H1 (cell line): Measurements from ENCODE around the gene PACSIN1. TPM values are rescaled to one million over a fixed set of nuclear protein-coding genes. Genes with fewer than 3 reads are reported as not detected.

ENCODE experiments used
- CTCF ChIA-PET: fragments of 300-600 bp; sonication (Branson Sonifier 250); formaldehyde crosslinking; loops from one replicate; lab custom pipeline; 2021; ENCODE audit not compliant: partially characterized antibody; lab: Charles Lee
- POLR2A ChIA-PET: fragments of 300-600 bp; sonication (Branson Sonifier 250); formaldehyde crosslinking; loops from one replicate; lab custom pipeline; 2021; ENCODE audit warnings: inconsistent platforms; ENCODE audit not compliant: partially characterized antibody; lab: Charles Lee
- DNase-seq, 2 experiments: peaks; one replicate each; pipeline versions ENCODE4 v3.0.0 to v3.0.0-alpha.2; 2010 to 2022; ENCODE audit warnings: low spot score in 2 of 2, low read depth in 1 of 2, mixed read lengths in 1 of 2
- FAIRE-seq: peaks from 2 replicates; lab custom pipeline; 2011; peaks lifted over from hg19 to GRCh38; lab: Jason Lieb, UNC
- H2AFZ ChIP-seq: 2 replicates; pipeline ENCODE4 v1.8.1; 2012; ENCODE audit warnings: low read length, inconsistent platforms
- H2AK5ac ChIP-seq: 2 replicates; pipeline ENCODE4 v1.6.1; 2013; ENCODE audit warnings: low read depth, low read length
- H2BK120ac ChIP-seq: replicated peaks from 2 replicates; pipeline ENCODE3; 2013; ENCODE audit warnings: low read depth, low read length, inconsistent platforms
- H2BK12ac ChIP-seq: 2 replicates; pipeline ENCODE4 v1.6.1; 2013; ENCODE audit warnings: low read depth, low read length
- H2BK15ac ChIP-seq: 2 replicates; pipeline ENCODE4 v1.6.1; 2013; ENCODE audit warnings: low read length
- H2BK20ac ChIP-seq: 2 replicates; pipeline ENCODE4 v1.6.1; 2013; ENCODE audit warnings: low read length
- H2BK5ac ChIP-seq: 2 replicates; pipeline ENCODE4 v1.6.1; 2013; ENCODE audit warnings: low read depth, low read length
- H3K14ac ChIP-seq: 2 replicates; pipeline ENCODE4 v1.6.1; 2013; ENCODE audit warnings: inconsistent platforms; ENCODE audit not compliant: insufficient read length
- H3K18ac ChIP-seq: 2 replicates; pipeline ENCODE4 v1.6.1; 2013; ENCODE audit warnings: low read length; ENCODE audit errors: extremely low read depth
- H3K23ac ChIP-seq: 2 replicates; pipeline ENCODE4 v1.6.1; 2013; ENCODE audit warnings: inconsistent platforms; ENCODE audit not compliant: insufficient read length
- H3K23me2 ChIP-seq: 2 replicates; pipeline ENCODE4 v1.6.1; 2013; ENCODE audit warnings: low read depth, low read length
- H3K27ac ChIP-seq: 2 replicates; pipeline ENCODE4 v1.6.1; 2011; ENCODE audit warnings: low read depth, low read length, inconsistent platforms
- H3K27me3 ChIP-seq, 4 experiments: replicated peaks in 1 of 4; 1 replicate in 1 of 4; 2 replicates in 3 of 4; pipeline versions ENCODE4 v1.6.1 to v1.8.1; 2011 to 2013; ENCODE audit warnings: low read length in 3 of 4, mild to moderate bottlenecking in 3 of 4, inconsistent platforms in 2 of 4, mixed read lengths in 2 of 4, moderate library complexity in 1 of 4; ENCODE audit not compliant: control insufficient read depth in 3 of 4, insufficient read depth in 3 of 4; ENCODE audit errors: extremely low read depth in 1 of 4
- H3K36me3 ChIP-seq, 4 experiments: 2 replicates each; pipeline versions ENCODE4 v1.6.1 to v1.8.1; 2011 to 2013; ENCODE audit warnings: mild to moderate bottlenecking in 4 of 4, low read length in 3 of 4, moderate library complexity in 2 of 4, control low read depth in 1 of 4, inconsistent platforms in 1 of 4; ENCODE audit not compliant: insufficient read depth in 4 of 4, control insufficient read depth in 2 of 4
- H3K4ac ChIP-seq: replicated peaks from 2 replicates; pipeline ENCODE3; 2013; ENCODE audit warnings: low read length, low read depth, mixed read lengths, inconsistent platforms; ENCODE audit not compliant: insufficient read length
- H3K4me1 ChIP-seq, 4 experiments: replicated peaks in 1 of 4; 1 replicate in 1 of 4; 2 replicates in 3 of 4; pipeline versions ENCODE4 v1.6.1 to v1.8.1; 2011 to 2013; ENCODE audit warnings: low read length in 3 of 4, inconsistent platforms in 2 of 4, mixed read lengths in 1 of 4; ENCODE audit not compliant: insufficient read depth in 4 of 4, control insufficient read depth in 3 of 4
- H3K4me2 ChIP-seq, 2 experiments: 2 replicates each; pipeline versions ENCODE4 v1.6.1 to v1.8.1; 2011 to 2013; ENCODE audit warnings: low read depth in 2 of 2, low read length in 2 of 2, control low read depth in 1 of 2, inconsistent platforms in 1 of 2, mild to moderate bottlenecking in 1 of 2; ENCODE audit not compliant: insufficient read depth in 1 of 2
- H3K4me3 ChIP-seq, 4 experiments: fragments of 200-600, 300-600 bp in 1 of 4; sonication (generic), shearing (Covaris generic), sonication (Bioruptor Twin) in 1 of 4; 2 replicates each; pipeline versions ENCODE4 v1.5.1 to v1.8.1; 2011 to 2016; ENCODE audit warnings: low read length in 4 of 4, low read depth in 3 of 4, control low read depth in 2 of 4, inconsistent platforms in 2 of 4, mild to moderate bottlenecking in 2 of 4, mixed read lengths in 1 of 4, moderate library complexity in 1 of 4; ENCODE audit not compliant: insufficient read depth in 2 of 4; ENCODE audit errors: extremely low read depth in 1 of 4
- H3K56ac ChIP-seq: replicated peaks from 2 replicates; pipeline ENCODE3; 2013; ENCODE audit warnings: low read depth, mild to moderate bottlenecking, mixed read lengths, low read length, inconsistent platforms; ENCODE audit not compliant: insufficient read length
- H3K79me1 ChIP-seq: 2 replicates; pipeline ENCODE4 v1.6.1; 2013; ENCODE audit warnings: low read depth, low read length, control low read depth
- H3K79me2 ChIP-seq, 2 experiments: 2 replicates each; pipeline versions ENCODE4 v1.6.1 to v1.8.1; 2012 to 2013; ENCODE audit warnings: low read length in 2 of 2, mild to moderate bottlenecking in 2 of 2, inconsistent platforms in 1 of 2; ENCODE audit not compliant: insufficient read depth in 2 of 2, control insufficient read depth in 1 of 2
- H3K9ac ChIP-seq, 4 experiments: replicated peaks in 1 of 4; 1 replicate in 1 of 4; 2 replicates in 3 of 4; pipeline versions ENCODE4 v1.6.1 to v1.8.1; 2011 to 2013; ENCODE audit warnings: low read depth in 3 of 4, low read length in 3 of 4, control low read depth in 2 of 4, mild to moderate bottlenecking in 2 of 4, moderate library complexity in 2 of 4, inconsistent platforms in 1 of 4; ENCODE audit errors: extremely low read depth in 1 of 4
- H3K9me3 ChIP-seq, 2 experiments: 2 replicates each; pipeline versions ENCODE4 v1.6.1 to v1.8.1; 2012 to 2013; ENCODE audit warnings: mild to moderate bottlenecking in 2 of 2, moderate library complexity in 2 of 2, control low read depth in 1 of 2, inconsistent platforms in 1 of 2, low read depth in 1 of 2, low read length in 1 of 2, mixed read lengths in 1 of 2; ENCODE audit not compliant: insufficient read depth in 2 of 2
- H4K20me1 ChIP-seq, 2 experiments: replicated peaks in 1 of 2; 2 replicates each; pipeline versions ENCODE3 to v1.8.1; 2011 to 2013; ENCODE audit warnings: inconsistent platforms in 2 of 2, low read length in 2 of 2, mild to moderate bottlenecking in 1 of 2; ENCODE audit not compliant: insufficient read depth in 2 of 2, control insufficient read depth in 1 of 2
- H4K5ac ChIP-seq: 2 replicates; pipeline ENCODE4 v1.6.1; 2013; ENCODE audit warnings: low read length, low read depth, mixed read lengths, inconsistent platforms; ENCODE audit not compliant: insufficient read length
- H4K8ac ChIP-seq: 2 replicates; pipeline ENCODE4 v1.8.0; 2013; ENCODE audit warnings: mild to moderate bottlenecking, moderate library complexity, low read length, inconsistent platforms; ENCODE audit not compliant: insufficient read depth; ENCODE audit errors: extremely low read depth
- H4K91ac ChIP-seq: replicated peaks from 2 replicates; pipeline ENCODE3; 2013; ENCODE audit warnings: low read length, mixed read lengths, inconsistent platforms; ENCODE audit not compliant: insufficient read length
- BACH1 ChIP-seq: IDR thresholded peaks from 2 replicates; pipeline ENCODE4 v1.6.1; 2012; ENCODE audit warnings: low read length, improper control_type of control experiment
- BRCA1 ChIP-seq: IDR thresholded peaks from 2 replicates; pipeline ENCODE4 v1.6.1; 2012; ENCODE audit warnings: low read depth, low read length, improper control_type of control experiment
- EP300 ChIP-seq, 2 experiments: IDR thresholded peaks; 1 replicate in 1 of 2; 2 replicates in 1 of 2; pipeline ENCODE4 v1.6.1; 2011 to 2012; ENCODE audit warnings: low read depth in 2 of 2, low read length in 2 of 2, mild to moderate bottlenecking in 2 of 2, borderline replicate concordance in 1 of 2, inconsistent platforms in 1 of 2, moderate library complexity in 1 of 2
- EZH2 ChIP-seq: fragments of 200-600 bp; sonication (generic); IDR thresholded peaks from 2 replicates; pipeline ENCODE4 v1.7.1; 2012; ENCODE audit warnings: low read depth, mild to moderate bottlenecking, moderate library complexity, low read length, inconsistent platforms; ENCODE audit not compliant: severe bottlenecking
- FOSL1 ChIP-seq: IDR thresholded peaks from 2 replicates; pipeline ENCODE4 v1.6.1; 2011; ENCODE audit warnings: mild to moderate bottlenecking, low read depth, low read length, moderate library complexity; ENCODE audit not compliant: insufficient read depth
- GTF2F1 ChIP-seq: IDR thresholded peaks from 2 replicates; pipeline ENCODE4 v1.6.1; 2012; ENCODE audit warnings: low read depth, low read length, improper control_type of control experiment, borderline replicate concordance
- HDAC6 ChIP-seq: IDR thresholded peaks from one replicate; pipeline ENCODE4 v1.7.1; 2012; ENCODE audit warnings: low read depth, mild to moderate bottlenecking, inconsistent platforms, low read length, moderate library complexity
- KDM4A ChIP-seq: IDR thresholded peaks from one replicate; pipeline ENCODE4 v1.7.1; 2012; ENCODE audit warnings: low read depth, mild to moderate bottlenecking, moderate library complexity, low read length, inconsistent platforms; ENCODE audit not compliant: severe bottlenecking
- NANOG ChIP-seq: IDR thresholded peaks from 2 replicates; pipeline ENCODE4 v1.6.1; 2011; ENCODE audit warnings: low read length, low read depth, mild to moderate bottlenecking, inconsistent platforms; ENCODE audit not compliant: insufficient read depth, poor library complexity, severe bottlenecking
- RNF2 ChIP-seq: fragments of 200-900, 300-1000 bp; sonication (generic); IDR thresholded peaks from 2 replicates; pipeline ENCODE4 v1.7.1; 2016; ENCODE audit warnings: borderline replicate concordance, low read depth, mild to moderate bottlenecking, antibody characterized with exemption, low read length; ENCODE audit not compliant: poor library complexity, severe bottlenecking; ENCODE audit errors: missing control alignments
- SIN3A ChIP-seq, 2 experiments: IDR thresholded peaks in 1 of 2; conservative IDR thresholded peaks in 1 of 2; 2 replicates each; pipeline ENCODE4 v1.6.1; 2011 to 2012; ENCODE audit warnings: low read length in 2 of 2, improper control_type of control experiment in 1 of 2, low read depth in 1 of 2, mild to moderate bottlenecking in 1 of 2
- TAF7 ChIP-seq: optimal IDR thresholded peaks from 2 replicates; pipeline ENCODE3; 2011; ENCODE audit warnings: low read depth, mild to moderate bottlenecking, inconsistent platforms, low read length, moderate library complexity, borderline replicate concordance
- YY1 ChIP-seq: IDR thresholded peaks from 2 replicates; pipeline ENCODE4 v1.6.1; 2011; ENCODE audit warnings: low read depth, mild to moderate bottlenecking, low read length
- WGBS, 2 experiments: shearing (Covaris generic) in 1 of 2; methylation state at CpG; one replicate each; pipeline versions ENCODE4 v1.1.6 to v1.1.7; 2013 to 2015; ENCODE audit warnings: low lambda C conversion rate in 2 of 2, mixed read lengths in 2 of 2, inconsistent platforms in 1 of 2, low coverage in 1 of 2, missing lambda C conversion rate in 1 of 2; ENCODE audit not compliant: insufficient replicate concordance in 2 of 2, insufficient coverage in 1 of 2, insufficient read length in 1 of 2; ENCODE audit errors: extremely low coverage in 1 of 2, missing lambda C conversion rate in 1 of 2; 5-methylcytosine and 5-hydroxymethylcytosine counted together
- polyA plus RNA-seq, 7 experiments: library from polyadenylated mRNA; depleted of rRNA in 3 of 7; stranded (reverse) in 5 of 7; unstranded in 2 of 7; fragments of >200 nt in 5 of 7; fragments of 200-250 nt in 2 of 7; gene quantifications; 1 replicate in 5 of 7; 2 replicates in 1 of 7; 4 replicates in 1 of 7; pipeline versions ENCODE4 v1.2.1 to v1.2.3, GENCODE V29; 2011 to 2013; ENCODE audit warnings: missing spikeins in 2 of 7, mixed read lengths in 2 of 7
- total RNA-seq: library from RNA; stranded (reverse); fragmentation: NEBNext Ultra II Directional; extraction: Animal tissue kit (Norgen Biotek cat#: 25700); gene quantifications from 2 replicates; pipeline ENCODE4 v1.2.1, GENCODE V29; 2021

PACSIN1 gene
- total and polyA plus RNA-seq, 2 of the 8 experiments (the other 6 are each of a cell fraction or from before 2014, with no cell fraction given): 5.9 to 11.1 TPM

DNA sequence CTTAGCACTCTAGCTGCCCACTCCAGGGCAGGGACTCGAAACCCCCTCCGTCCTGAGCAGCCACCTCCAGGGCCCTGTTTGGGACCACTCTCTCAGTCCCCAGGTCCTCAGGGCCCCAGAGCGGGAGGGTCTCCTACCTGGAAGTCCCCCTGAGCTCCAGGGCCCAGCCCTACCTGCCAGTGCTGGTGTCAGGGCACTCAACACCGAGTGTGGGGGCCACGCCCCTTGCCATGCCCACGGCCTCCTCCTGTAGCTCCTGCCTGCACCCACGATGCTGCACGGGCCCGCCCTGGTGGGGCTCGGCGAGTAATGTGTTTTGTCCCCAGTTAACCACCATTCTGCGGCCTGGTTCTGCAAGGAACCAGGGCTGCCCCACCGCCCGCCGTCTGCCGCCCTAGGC, 68.8 kb downstream of the PACSIN1 start:
- no peak overlapping the region for H3K27ac ChIP-seq
- no peak overlapping the region for H2AFZ ChIP-seq
- H4K8ac ChIP-seq: 0 out of 2 replicates have a peak overlapping the region, but pooled peaks have one; percentile 76
- H2BK20ac ChIP-seq: no peak overlapping the region
- no peak overlapping the region for H3K23ac ChIP-seq
- no peaks in the 10 kb centered on the region for H4K20me1 ChIP-seq
- no peak overlapping the region for H2BK12ac ChIP-seq
- no peak for DNase-seq
- peaks cover 0 to 4% (median 2%) of the 10 kb centered on the region in 4 experiments; a peak in 4 of 7 replicates for H3K4me1 ChIP-seq
- H3K18ac ChIP-seq: no peak overlapping the region
- H4K91ac ChIP-seq: no peak overlapping the region
- no peaks in the 10 kb centered on the region for H3K79me1 ChIP-seq
- no peak overlapping the region for H3K4me3 ChIP-seq
- no peak overlapping the region for H3K4me2 ChIP-seq
- no peak overlapping the region for H3K14ac ChIP-seq
- H2BK5ac ChIP-seq: no peak overlapping the region
- H4K5ac ChIP-seq: no peak overlapping the region
- WGBS, 2 experiments: 90% methylated on average over 16 of the region's 16 CpGs; no CpG with 5 or more reads in 1 of the 2 experiments
- no peak overlapping the region for H2BK120ac ChIP-seq
- CTCF ChIA-PET: interaction anchor here (0.8 to 3.9 kb wide), 7 partner anchors 8 to 75 kb away, joined by 3 to 16 read pairs (median 7); partner anchors contain the start of gene SPDEF
- no peak overlapping the region for H2AK5ac ChIP-seq
- H3K36me3 ChIP-seq: no peaks in the 10 kb centered on the region; a peak in 1 of 8 replicates
- no peaks in the 10 kb centered on the region for H3K9me3 ChIP-seq
- H3K9ac ChIP-seq: no peak overlapping the region
- no peak for FAIRE-seq
- no peak overlapping the region for H3K56ac ChIP-seq
- H3K27me3 ChIP-seq: no peaks in the 10 kb centered on the region
- no peak overlapping the region for H2BK15ac ChIP-seq
- no peak overlapping the region for H3K4ac ChIP-seq
- no peaks in the 10 kb centered on the region for H3K79me2 ChIP-seq
- POLR2A ChIA-PET: interaction anchor here (0.8 to 1.2 kb wide), 3 partner anchors 8 to 19 kb away, joined by 3 to 4 read pairs (median 3); no protein-coding TSS in a partner anchor
- H3K23me2 ChIP-seq: no peaks in the 10 kb centered on the region
- TF ChIP-seq KDM4A: no peak
- TF ChIP-seq TAF7: no peak
- no peak for TF ChIP-seq EP300 (IDR thresholded peaks at IDR 0.05; ENCODE audit: borderline replicate concordance in 1 of 2, low read depth in 2 of 2, low read length in 2 of 2)
- no peak for TF ChIP-seq NANOG
- TF ChIP-seq HDAC6: no peak
- TF ChIP-seq FOSL1: no peak
- TF ChIP-seq RNF2: no peak
- no peak for TF ChIP-seq YY1
- TF ChIP-seq SIN3A (conservative IDR thresholded peaks at IDR 0.05 in 1 of 2, IDR thresholded peaks at IDR 0.05 in 1 of 2; ENCODE audit: low read depth in 1 of 2, low read length in 2 of 2): no peak
- no peak for TF ChIP-seq BACH1
- no peak for TF ChIP-seq EZH2
- TF ChIP-seq GTF2F1: no peak
- no peak for TF ChIP-seq BRCA1
